ENCODE data around the gene NDOR1. TPM values are rescaled to one million over a fixed set of nuclear protein-coding genes. Genes with fewer than 3 reads are reported as not detected.

Gene NDOR1
- total RNA-seq, 4 donors from 2014 or later = 6.5 to 12.3 (median 8.0) TPM

GRCh38 chr9:137200311-137201204 lies 4.9 kb upstream of the NDOR1 start, which contains the start of gene TPRN:
TPRN (minus strand) TSS chr9:137200741; CDS start chr9:137200711, 30 bp downstream.
- intact Hi-C loops (cut with DNase I) = loop anchor here (2.0 kb wide), 1 partner anchor 20 kb away; no protein-coding TSS in a partner anchor
- peak; percentile 83 to 91 for TF ChIP-seq POLR2AphosphoS5 (IDR thresholded peaks at IDR 0.05)
- TF ChIP-seq CTCF (IDR thresholded peaks at IDR 0.05) = peak in 1 of 3 experiments; percentile 18
- TF ChIP-seq POLR2A (IDR thresholded peaks at IDR 0.05; ENCODE audit: low read depth) = peak; percentile 62
- TF ChIP-seq EP300 (IDR thresholded peaks at IDR 0.05) = no peak
- H3K27ac ChIP-seq (replicated peaks in 1 of 4) = peak within 1 kb of the TSS; percentile 79 to 86 (median 84)
- H3K4me3 ChIP-seq = peak within 1 kb of the TSS; percentile 70 to 76 (median 74)
- WGBS = no CpG with 5 or more reads among the region's 118 CpGs
- DNase-seq (ENCODE audit: extremely low spot score) = peak; percentile 100
- no peaks in the 10 kb centered on the region for H3K9me3 ChIP-seq
- peaks cover 72 to 85% (median 74%) of the 10 kb centered on the region in 4 donors for H3K4me1 ChIP-seq
- H3K27me3 ChIP-seq = no peaks in the 10 kb centered on the region
- no peaks in the 10 kb centered on the region for H3K36me3 ChIP-seq

GRCh38 chr9:137201205-137201868 lies 4.2 kb upstream of the NDOR1 start:
- Histone ChIP-seq H3K4me1 (peaks cover 74 to 84% (median 77%) of the 10 kb centered on the region in 4 donors), H3K36me3 (no peaks in the 10 kb centered on the region), H3K9me3 (no peaks in the 10 kb centered on the region), H3K27ac (replicated peaks in 1 of 4) (peak overlapping the region; percentile 79 to 86 (median 84)), H3K27me3 (no peaks in the 10 kb centered on the region), H3K4me3 (peak overlapping the region; percentile 70 to 76 (median 74))
- TF ChIP-seq POLR2AphosphoS5 (IDR thresholded peaks at IDR 0.05) (no peak), CTCF (IDR thresholded peaks at IDR 0.05) (no peak), EP300 (IDR thresholded peaks at IDR 0.05) (no peak), POLR2A (IDR thresholded peaks at IDR 0.05; ENCODE audit: low read depth) (no peak)
- DNase-seq (ENCODE audit: extremely low spot score) = no peak
- intact Hi-C loops (cut with DNase I) = loop anchor here (2.0 kb wide), 1 partner anchor 19 kb away; no protein-coding TSS in a partner anchor
- WGBS = 31% methylated on average over 13 of the region's 23 CpGs

- Histone ChIP-seq H3K36me3 (peaks cover 0 to 5% (median 0%) of the 10 kb centered on the region in 4 donors), H3K27me3 (no peaks in the 10 kb centered on the region), H3K27ac (replicated peaks in 1 of 4) (no peak overlapping the region), H3K4me3 (no peak overlapping the region), H3K9me3 (no peaks in the 10 kb centered on the region), H3K4me1 (peaks cover 68 to 81% (median 77%) of the 10 kb centered on the region in 4 donors)
- TF ChIP-seq POLR2AphosphoS5 (IDR thresholded peaks at IDR 0.05) (no peak), EP300 (IDR thresholded peaks at IDR 0.05) (no peak)
- 82% methylated on average over 8 of the region's 8 CpGs for WGBS
- DNase-seq (ENCODE audit: extremely low spot score) = no peak
- intact Hi-C loops (cut with DNase I) = no loop called here
Measured at GRCh38 chr9:137202966-137203365, 2.5 kb upstream of the NDOR1 start.

GRCh38 chr9:137204731-137205125 lies 772 bp upstream of the NDOR1 start:
- Histone ChIP-seq H3K4me3 (peak overlapping the region; percentile 78 to 95 (median 87)), H3K27me3 (no peaks in the 10 kb centered on the region), H3K27ac (replicated peaks in 1 of 4) (peak overlapping the region; percentile 80 to 91 (median 84)), H3K4me1 (peaks cover 50 to 63% (median 59%) of the 10 kb centered on the region in 4 donors), H3K9me3 (no peaks in the 10 kb centered on the region), H3K36me3 (peaks cover 0 to 19% (median 0%) of the 10 kb centered on the region in 4 donors)
- 52% methylated on average over 5 of the region's 21 CpGs for WGBS
- DNase-seq (ENCODE audit: extremely low spot score) = no peak
- intact Hi-C loops (cut with DNase I) = no loop called here
- TF ChIP-seq CTCF (IDR thresholded peaks at IDR 0.05) (no peak), POLR2A (IDR thresholded peaks at IDR 0.05; ENCODE audit: low read depth) (no peak), POLR2AphosphoS5 (IDR thresholded peaks at IDR 0.05) (no peak), EP300 (IDR thresholded peaks at IDR 0.05) (no peak)

- Histone ChIP-seq H3K4me1 (peaks cover 43 to 54% (median 50%) of the 10 kb centered on the region in 4 donors), H3K36me3 (peaks cover 0 to 36% (median 3%) of the 10 kb centered on the region in 4 donors), H3K27me3 (no peaks in the 10 kb centered on the region), H3K9me3 (no peaks in the 10 kb centered on the region), H3K27ac (replicated peaks in 1 of 4) (no peak overlapping the region), H3K4me3 (peak overlapping the region; percentile 78 to 95 (median 87))
- TF ChIP-seq POLR2AphosphoS5 (IDR thresholded peaks at IDR 0.05) (no peak), EP300 (IDR thresholded peaks at IDR 0.05) (no peak), POLR2A (IDR thresholded peaks at IDR 0.05; ENCODE audit: low read depth) (no peak), CTCF (IDR thresholded peaks at IDR 0.05) (no peak)
- WGBS = 74% methylated on average over 7 of the region's 7 CpGs
- DNase-seq (ENCODE audit: extremely low spot score) = no peak
- intact Hi-C loops (cut with DNase I) = no loop called here
Measured at GRCh38 chr9:137206602-137207001, 1.1 kb downstream of the NDOR1 start.

Data from esophagus muscularis mucosa (tissue), 4 donors.